Dendritic cell treated with granulocyte-macrophage colony-stimulating factor and Interleukin-4, amounts not matched to agents 40 ng/mL and 50 ng/mL, for 4 days (primary cell): ENCODE measurements around the gene RCAN2.

Source experiments
- H3K27ac Mint-ChIP-seq: one replicate; pipeline ENCODE4 v1.8.0; 2022; ENCODE audit warnings: mild to moderate bottlenecking, mixed read lengths
- H3K27me3 Mint-ChIP-seq: one replicate; pipeline ENCODE4 v1.8.0; 2022; ENCODE audit warnings: mild to moderate bottlenecking, mixed read lengths
- H3K36me3 Mint-ChIP-seq: one replicate; pipeline ENCODE4 v1.8.0; 2022; ENCODE audit warnings: low read depth, mixed read lengths
- H3K4me1 Mint-ChIP-seq: one replicate; pipeline ENCODE4 v1.8.0; 2022; ENCODE audit warnings: low read depth, mixed read lengths
- H3K4me3 Mint-ChIP-seq: one replicate; pipeline ENCODE4 v1.8.0; 2022; ENCODE audit warnings: mild to moderate bottlenecking, moderate library complexity, mixed read lengths
- H3K9me3 Mint-ChIP-seq: one replicate; pipeline ENCODE4 v1.8.0; 2022; ENCODE audit warnings: mixed read lengths
- intact Hi-C: fragments of 100-400 bp; cut with micrococcal nuclease; formaldehyde crosslinking; loops from one replicate; pipeline ENCODE4 v1.15.0; 2022

Gene RCAN2

GRCh38 chr6:46306431-46306830 is 184.8 kb downstream of the RCAN2 start:
- Mint-ChIP-seq H3K27ac (no peak overlapping the region), H3K36me3 (no peaks in the 10 kb centered on the region), H3K4me3 (no peak overlapping the region), H3K27me3 (no peaks in the 10 kb centered on the region), H3K4me1 (no peaks in the 10 kb centered on the region), H3K9me3 (no peaks in the 10 kb centered on the region)
- intact Hi-C loops, result no loop called here

- Mint-ChIP-seq H3K9me3 (no peaks in the 10 kb centered on the region), H3K4me3 (no peak overlapping the region), H3K27ac (no peak overlapping the region), H3K27me3 (no peaks in the 10 kb centered on the region), H3K36me3 (no peaks in the 10 kb centered on the region), H3K4me1 (no peaks in the 10 kb centered on the region)
- intact Hi-C loops, result no loop called here
These were observed 185.4 kb downstream of the RCAN2 start for GRCh38 chr6:46305833-46306232.

GRCh38 chr6:46305236-46305635 is 186.0 kb downstream of the RCAN2 start:
- H3K27me3 Mint-ChIP-seq, result no peaks in the 10 kb centered on the region
- H3K36me3 Mint-ChIP-seq, result no peaks in the 10 kb centered on the region
- no peaks in the 10 kb centered on the region for H3K4me1 Mint-ChIP-seq
- H3K4me3 Mint-ChIP-seq, result no peak overlapping the region
- intact Hi-C loops, result no loop called here
- H3K9me3 Mint-ChIP-seq, result no peaks in the 10 kb centered on the region
- no peak overlapping the region for H3K27ac Mint-ChIP-seq

GRCh38 chr6:46302816-46303215 is 188.4 kb downstream of the RCAN2 start:
- no peaks in the 10 kb centered on the region for H3K9me3 Mint-ChIP-seq

GRCh38 chr6:46302176-46302575 is 189.1 kb downstream of the RCAN2 start:
- Mint-ChIP-seq H3K36me3 (no peaks in the 10 kb centered on the region), H3K27ac (no peak overlapping the region), H3K4me3 (no peak overlapping the region), H3K4me1 (no peaks in the 10 kb centered on the region), H3K27me3 (no peaks in the 10 kb centered on the region), H3K9me3 (no peaks in the 10 kb centered on the region)
- intact Hi-C loops, result no loop called here

More at GRCh38 chr6:46302816-46303215, 188.4 kb downstream of the RCAN2 start:
- no peaks in the 10 kb centered on the region for H3K27me3 Mint-ChIP-seq
- intact Hi-C loops, result no loop called here
- H3K4me1 Mint-ChIP-seq, result no peaks in the 10 kb centered on the region
- no peak overlapping the region for H3K4me3 Mint-ChIP-seq
- no peak overlapping the region for H3K27ac Mint-ChIP-seq
- no peaks in the 10 kb centered on the region for H3K36me3 Mint-ChIP-seq

- H3K27me3 Mint-ChIP-seq, result no peaks in the 10 kb centered on the region
- intact Hi-C loops, result no loop called here
- H3K4me1 Mint-ChIP-seq, result no peaks in the 10 kb centered on the region
- H3K27ac Mint-ChIP-seq, result no peak overlapping the region
- H3K9me3 Mint-ChIP-seq, result no peaks in the 10 kb centered on the region
- no peak overlapping the region for H3K4me3 Mint-ChIP-seq
- no peaks in the 10 kb centered on the region for H3K36me3 Mint-ChIP-seq
These were observed 192.0 kb downstream of the RCAN2 start for GRCh38 chr6:46299253-46299652.

- H3K4me1 Mint-ChIP-seq, result no peaks in the 10 kb centered on the region
- intact Hi-C loops, result no loop called here
- H3K27ac Mint-ChIP-seq, result no peak overlapping the region
- H3K4me3 Mint-ChIP-seq, result no peak overlapping the region
- H3K27me3 Mint-ChIP-seq, result no peaks in the 10 kb centered on the region
- H3K36me3 Mint-ChIP-seq, result no peaks in the 10 kb centered on the region
- no peaks in the 10 kb centered on the region for H3K9me3 Mint-ChIP-seq
These were observed 194.7 kb downstream of the RCAN2 start for GRCh38 chr6:46296586-46296985.

- Mint-ChIP-seq H3K27me3 (peaks cover 3% of the 10 kb centered on the region), H3K4me3 (no peak overlapping the region), H3K36me3 (no peaks in the 10 kb centered on the region), H3K9me3 (no peaks in the 10 kb centered on the region), H3K27ac (no peak overlapping the region), H3K4me1 (no peaks in the 10 kb centered on the region)
- intact Hi-C loops, result no loop called here
These were observed 197.5 kb downstream of the RCAN2 start for GRCh38 chr6:46293641-46294316.

GRCh38 chr6:46291880-46292279 is 199.4 kb downstream of the RCAN2 start:
- Mint-ChIP-seq H3K9me3 (no peaks in the 10 kb centered on the region), H3K4me3 (no peak overlapping the region), H3K27ac (no peak overlapping the region), H3K4me1 (no peaks in the 10 kb centered on the region), H3K27me3 (peaks cover 3% of the 10 kb centered on the region), H3K36me3 (no peaks in the 10 kb centered on the region)
- intact Hi-C loops, result no loop called here

- H3K27ac Mint-ChIP-seq, result no peak overlapping the region
- no peaks in the 10 kb centered on the region for H3K36me3 Mint-ChIP-seq
- H3K4me1 Mint-ChIP-seq, result no peaks in the 10 kb centered on the region
- peaks cover 3% of the 10 kb centered on the region for H3K27me3 Mint-ChIP-seq
- no peaks in the 10 kb centered on the region for H3K9me3 Mint-ChIP-seq
- intact Hi-C loops, result no loop called here
- H3K4me3 Mint-ChIP-seq, result no peak overlapping the region
These were observed 200.0 kb downstream of the RCAN2 start for GRCh38 chr6:46291275-46291633.

- Mint-ChIP-seq H3K27me3 (peaks cover 3% of the 10 kb centered on the region), H3K27ac (no peak overlapping the region), H3K4me3 (no peak overlapping the region), H3K4me1 (no peaks in the 10 kb centered on the region), H3K9me3 (no peaks in the 10 kb centered on the region), H3K36me3 (no peaks in the 10 kb centered on the region)
- intact Hi-C loops, result no loop called here
These were observed 200.6 kb downstream of the RCAN2 start for GRCh38 chr6:46290421-46291274.

GRCh38 chr6:46289898-46290297 is 201.4 kb downstream of the RCAN2 start:
- intact Hi-C loops, result no loop called here
- H3K27me3 Mint-ChIP-seq, result peaks cover 3% of the 10 kb centered on the region
- H3K36me3 Mint-ChIP-seq, result no peaks in the 10 kb centered on the region
- H3K27ac Mint-ChIP-seq, result no peak overlapping the region
- H3K4me1 Mint-ChIP-seq, result no peaks in the 10 kb centered on the region
- no peak overlapping the region for H3K4me3 Mint-ChIP-seq
- no peaks in the 10 kb centered on the region for H3K9me3 Mint-ChIP-seq

- Mint-ChIP-seq H3K27ac (no peak overlapping the region), H3K27me3 (peaks cover 3% of the 10 kb centered on the region), H3K36me3 (no peaks in the 10 kb centered on the region), H3K4me1 (no peaks in the 10 kb centered on the region), H3K9me3 (no peaks in the 10 kb centered on the region), H3K4me3 (no peak overlapping the region)
- intact Hi-C loops, result no loop called here
These were observed 202.4 kb downstream of the RCAN2 start for GRCh38 chr6:46288835-46289234.

GRCh38 chr6:46287681-46288080 is 203.6 kb downstream of the RCAN2 start:
- H3K9me3 Mint-ChIP-seq, result no peaks in the 10 kb centered on the region
- no peak overlapping the region for H3K27ac Mint-ChIP-seq
- peaks cover 3% of the 10 kb centered on the region for H3K27me3 Mint-ChIP-seq
- H3K4me1 Mint-ChIP-seq, result no peaks in the 10 kb centered on the region
- no peaks in the 10 kb centered on the region for H3K36me3 Mint-ChIP-seq
- H3K4me3 Mint-ChIP-seq, result no peak overlapping the region
- intact Hi-C loops, result no loop called here
